ENCODE data around the gene ZDHHC7.

GRCh38 chr16:84964386-84965128 lies 46.8 kb downstream of the ZDHHC7 start:
- TF ChIP-seq CTCF (IDR thresholded peaks at IDR 0.05), result no peak
- TF ChIP-seq EP300 (IDR thresholded peaks at IDR 0.05), result no peak
- no peak for TF ChIP-seq POLR2A (IDR thresholded peaks at IDR 0.05; ENCODE audit: low read depth)
